ENCODE data around the gene PPIL4. TPM values are rescaled to one million over a fixed set of nuclear protein-coding genes. Genes with fewer than 3 reads are reported as not detected.
A peak's percentile ranks its signal among the peaks of the same experiment; 100 is the strongest.

PPIL4 gene, protein sequence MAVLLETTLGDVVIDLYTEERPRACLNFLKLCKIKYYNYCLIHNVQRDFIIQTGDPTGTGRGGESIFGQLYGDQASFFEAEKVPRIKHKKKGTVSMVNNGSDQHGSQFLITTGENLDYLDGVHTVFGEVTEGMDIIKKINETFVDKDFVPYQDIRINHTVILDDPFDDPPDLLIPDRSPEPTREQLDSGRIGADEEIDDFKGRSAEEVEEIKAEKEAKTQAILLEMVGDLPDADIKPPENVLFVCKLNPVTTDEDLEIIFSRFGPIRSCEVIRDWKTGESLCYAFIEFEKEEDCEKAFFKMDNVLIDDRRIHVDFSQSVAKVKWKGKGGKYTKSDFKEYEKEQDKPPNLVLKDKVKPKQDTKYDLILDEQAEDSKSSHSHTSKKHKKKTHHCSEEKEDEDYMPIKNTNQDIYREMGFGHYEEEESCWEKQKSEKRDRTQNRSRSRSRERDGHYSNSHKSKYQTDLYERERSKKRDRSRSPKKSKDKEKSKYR
- 11.1 TPM for polyA plus RNA-seq (2012; ENCODE audit: insufficient read depth, insufficient read length, low read depth)

DNA sequence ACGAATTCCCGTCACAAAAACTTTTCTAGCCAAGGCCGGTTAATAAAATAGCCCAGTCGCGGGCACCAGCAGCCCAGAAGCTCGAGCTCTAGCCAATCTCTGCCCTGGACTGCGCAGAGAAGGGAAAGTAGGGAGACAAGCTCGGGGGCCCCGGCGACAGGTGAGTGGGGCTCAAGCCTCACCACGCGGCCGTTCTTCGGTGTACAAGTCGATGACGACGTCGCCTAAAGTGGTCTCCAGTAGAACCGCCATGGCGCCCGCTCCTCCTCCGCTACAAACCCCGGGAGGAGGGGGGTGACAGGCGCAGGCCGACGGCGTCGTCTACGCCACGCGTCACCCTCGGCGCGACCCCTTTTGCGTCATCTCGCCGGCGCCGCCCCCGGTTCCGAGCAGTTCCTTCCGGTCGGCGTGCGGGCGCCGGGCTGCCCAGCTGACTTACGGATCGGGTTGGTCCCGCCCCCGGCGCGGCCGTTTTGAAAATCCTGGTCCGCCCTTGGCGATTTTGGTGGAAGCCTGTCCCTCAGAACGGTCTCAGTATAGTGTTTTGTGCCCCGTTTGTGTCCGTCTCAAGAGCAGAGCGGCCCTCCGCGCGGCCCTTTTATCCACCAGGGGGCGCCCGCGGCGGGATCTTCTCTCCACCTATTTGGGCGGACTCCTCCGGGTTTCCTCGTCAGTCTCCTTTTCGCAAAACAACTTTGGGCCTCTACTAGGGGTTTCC, at the start of gene PPIL4:
TSS of gene PPIL4 (minus strand) at position 290 of the 718 bp plus-strand sequence. CDS start at position 252, 38 bp downstream.
- Histone ChIP-seq H3K36me3 (0 out of 2 replicates have a peak, but pooled peaks cover under 1% of the 10 kb centered on the region), H3K4me3 (ENCODE audit: low read depth, low read length) (peak within 1 kb of the TSS; percentile 100), H3K4me1 (no peaks in the 10 kb centered on the region), H3K9me3 (no peaks in the 10 kb centered on the region), H3K27me3 (peaks cover 3% of the 10 kb centered on the region; the same call in 1 of the 2 replicates)
- peak; percentile 97 for DNase-seq
- TF ChIP-seq, protein P1, sequence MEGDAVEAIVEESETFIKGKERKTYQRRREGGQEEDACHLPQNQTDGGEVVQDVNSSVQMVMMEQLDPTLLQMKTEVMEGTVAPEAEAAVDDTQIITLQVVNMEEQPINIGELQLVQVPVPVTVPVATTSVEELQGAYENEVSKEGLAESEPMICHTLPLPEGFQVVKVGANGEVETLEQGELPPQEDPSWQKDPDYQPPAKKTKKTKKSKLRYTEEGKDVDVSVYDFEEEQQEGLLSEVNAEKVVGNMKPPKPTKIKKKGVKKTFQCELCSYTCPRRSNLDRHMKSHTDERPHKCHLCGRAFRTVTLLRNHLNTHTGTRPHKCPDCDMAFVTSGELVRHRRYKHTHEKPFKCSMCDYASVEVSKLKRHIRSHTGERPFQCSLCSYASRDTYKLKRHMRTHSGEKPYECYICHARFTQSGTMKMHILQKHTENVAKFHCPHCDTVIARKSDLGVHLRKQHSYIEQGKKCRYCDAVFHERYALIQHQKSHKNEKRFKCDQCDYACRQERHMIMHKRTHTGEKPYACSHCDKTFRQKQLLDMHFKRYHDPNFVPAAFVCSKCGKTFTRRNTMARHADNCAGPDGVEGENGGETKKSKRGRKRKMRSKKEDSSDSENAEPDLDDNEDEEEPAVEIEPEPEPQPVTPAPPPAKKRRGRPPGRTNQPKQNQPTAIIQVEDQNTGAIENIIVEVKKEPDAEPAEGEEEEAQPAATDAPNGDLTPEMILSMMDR (IDR thresholded peaks at IDR 0.05; ENCODE audit: low read depth, low read length): peak; percentile 88

DNA sequence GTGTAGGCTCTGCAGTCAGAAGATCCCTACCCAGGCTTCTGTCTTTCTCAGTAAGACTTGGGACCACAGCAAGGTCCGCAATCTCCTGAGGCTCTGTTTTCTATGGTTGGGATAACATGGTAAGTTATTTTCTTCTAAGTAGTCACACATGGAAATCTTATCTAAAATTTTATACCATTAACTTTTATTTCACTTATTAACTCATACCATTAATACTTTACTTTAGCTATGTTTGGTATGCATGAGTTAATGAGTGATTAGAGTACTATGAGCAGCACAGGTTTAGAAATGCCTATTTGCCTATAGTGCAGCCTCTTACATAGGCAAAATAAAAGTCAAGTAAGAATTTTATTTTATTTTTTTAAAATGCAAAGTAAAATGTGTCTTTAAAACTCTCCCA, 47.6 kb upstream of the PPIL4 start:
- Histone ChIP-seq H3K4me3 (ENCODE audit: low read depth, low read length) (no peak overlapping the region), H3K9me3 (no peaks in the 10 kb centered on the region), H3K36me3 (peaks cover 34% of the 10 kb centered on the region), H3K4me1 (no peaks in the 10 kb centered on the region), H3K27me3 (no peaks in the 10 kb centered on the region)
- no peak for DNase-seq
- TF ChIP-seq, protein P1 (IDR thresholded peaks at IDR 0.05; ENCODE audit: low read depth, low read length): no peak

DNA sequence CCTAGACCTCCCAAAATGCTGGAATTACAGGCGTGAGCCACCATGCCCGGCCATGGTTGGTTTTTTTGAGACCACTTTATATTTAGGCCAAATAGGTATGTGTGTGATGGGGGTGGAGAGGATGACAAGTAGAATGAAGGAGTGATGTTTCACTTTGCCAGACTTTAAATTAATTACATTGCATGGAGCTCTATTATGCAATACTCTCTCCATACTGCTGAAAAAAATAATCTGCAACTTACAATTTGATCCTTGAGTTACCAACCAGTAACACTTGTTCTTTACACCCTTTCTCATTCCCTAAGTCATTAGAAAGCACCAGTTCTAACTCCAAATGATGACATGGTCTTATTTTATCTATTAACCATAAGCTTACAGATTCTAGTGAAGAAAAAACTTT, 47.1 kb upstream of the PPIL4 start:
- no peak overlapping the region for H3K4me3 ChIP-seq (ENCODE audit: low read depth, low read length)
- DNase-seq: no peak
- TF ChIP-seq, protein P1 (IDR thresholded peaks at IDR 0.05; ENCODE audit: low read depth, low read length): no peak
- no peaks in the 10 kb centered on the region for H3K9me3 ChIP-seq
- H3K36me3 ChIP-seq: peaks cover 34% of the 10 kb centered on the region
- no peaks in the 10 kb centered on the region for H3K4me1 ChIP-seq
- no peaks in the 10 kb centered on the region for H3K27me3 ChIP-seq

DNA sequence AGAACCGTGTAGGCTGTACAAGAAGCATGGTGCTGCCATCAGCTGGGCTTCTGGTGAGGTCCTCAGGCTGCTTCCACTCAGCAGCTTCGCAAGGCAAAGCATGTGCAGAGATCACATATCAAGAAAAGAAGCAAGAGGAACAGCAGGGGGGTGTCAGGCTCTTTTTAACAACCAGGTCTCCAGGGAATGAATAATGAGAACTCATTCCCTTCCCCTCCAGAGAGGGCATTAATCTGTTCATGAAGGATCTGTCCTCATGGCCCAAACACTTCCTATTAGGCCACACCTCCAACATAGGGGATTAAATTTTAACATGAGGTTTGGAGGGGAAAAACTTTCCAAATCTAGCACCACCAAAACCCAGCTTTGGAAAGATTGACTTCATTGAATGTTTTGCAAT, 40.3 kb upstream of the PPIL4 start:
- Histone ChIP-seq H3K36me3 (peaks cover 24% of the 10 kb centered on the region), H3K4me3 (ENCODE audit: low read depth, low read length) (no peak overlapping the region), H3K27me3 (no peaks in the 10 kb centered on the region), H3K4me1 (no peaks in the 10 kb centered on the region), H3K9me3 (no peaks in the 10 kb centered on the region)
- TF ChIP-seq, protein P1 (IDR thresholded peaks at IDR 0.05; ENCODE audit: low read depth, low read length): no peak
- no peak for DNase-seq

DNA sequence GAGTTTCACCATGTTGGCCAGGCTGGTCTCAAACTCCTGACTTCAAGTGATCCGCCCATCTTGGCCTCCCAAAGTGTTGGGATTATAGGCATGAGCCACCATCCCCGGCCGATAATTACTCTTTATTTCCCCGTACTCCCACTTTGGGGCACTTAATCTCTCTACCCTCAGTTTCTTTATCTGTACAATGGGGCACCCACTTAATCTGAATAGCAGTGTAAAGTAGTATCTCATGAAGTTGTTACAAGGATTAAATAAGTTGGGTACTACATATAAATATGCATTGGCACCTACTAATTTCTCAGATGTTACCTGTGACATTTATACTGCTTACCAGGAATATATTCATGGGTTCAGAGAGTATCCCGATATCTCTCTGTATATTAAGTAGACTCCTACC, 35.5 kb upstream of the PPIL4 start:
- TF ChIP-seq, protein P1 (IDR thresholded peaks at IDR 0.05; ENCODE audit: low read depth, low read length): no peak
- Histone ChIP-seq H3K4me3 (ENCODE audit: low read depth, low read length) (no peak overlapping the region), H3K4me1 (no peaks in the 10 kb centered on the region), H3K9me3 (no peaks in the 10 kb centered on the region), H3K36me3 (peaks cover 21% of the 10 kb centered on the region), H3K27me3 (no peaks in the 10 kb centered on the region)
- DNase-seq: no peak
